Thyroid gland (tissue), 4 donors: ENCODE data around the gene CSF3R. TPM values are rescaled to one million over a fixed set of nuclear protein-coding genes. Genes with fewer than 3 reads are reported as not detected.

Source experiments
- DNase-seq, 2 donors: peaks; one replicate each; pipeline ENCODE4 v3.0.0-alpha.2; 2019
- H3K27ac ChIP-seq, 3 donors: fragments of 200-600 bp; sonication (generic); 1 replicate in 2 of 3; 2 replicates in 1 of 3; pipeline ENCODE4 v1.5.1; 2016 to 2019; ENCODE audit warnings: mild to moderate bottlenecking in 1 of 3, moderate library complexity in 1 of 3
- H3K27me3 ChIP-seq: fragments of 200-600 bp; sonication (generic); one replicate; pipeline ENCODE4 v1.5.1; 2019
- H3K36me3 ChIP-seq, 2 donors: fragments of 200-600 bp; sonication (generic); one replicate each; pipeline ENCODE4 v1.5.1; 2016 to 2019
- H3K4me1 ChIP-seq, 2 donors: fragments of 200-600 bp; sonication (generic); one replicate each; pipeline ENCODE4 v1.5.1; 2017 to 2019
- H3K4me3 ChIP-seq, 3 donors: fragments of 200-600 bp; sonication (generic); replicated peaks in 1 of 3; 1 replicate in 2 of 3; 2 replicates in 1 of 3; pipeline ENCODE4 v1.5.1; 2016; ENCODE audit warnings: mild to moderate bottlenecking in 1 of 3
- H3K9me3 ChIP-seq: fragments of 200-600 bp; sonication (generic); one replicate; pipeline ENCODE4 v1.5.1; 2017
- POLR2A ChIP-seq, 2 donors: fragments of 450-650 bp; IDR thresholded peaks; one replicate each; pipeline ENCODE4 v1.6.1; 2017; ENCODE audit warnings: antibody characterized with exemption in 2 of 2, mild to moderate bottlenecking in 2 of 2, moderate library complexity in 1 of 2
- WGBS, 2 donors: methylation state at CpG; one replicate each; pipeline ENCODE4 v1.1.5; 2017; 5-methylcytosine and 5-hydroxymethylcytosine counted together
- intact Hi-C: fragments of 100-400 bp; cut with DNase I; formaldehyde crosslinking; loops from one replicate; pipeline ENCODE4 v1.15.1; 2023
- total RNA-seq, 4 donors: library from RNA; depleted of rRNA; stranded (reverse); fragments of >200 nt; gene quantifications; one replicate each; pipeline ENCODE4 v1.2.3, GENCODE V29; 2016
- TF ChIP-seq, protein P1 (sequence below), 6 experiments: fragments of 200-600 bp in 3 of 6; fragments of 450-650 bp in 3 of 6; sonication (generic) in 3 of 6; IDR thresholded peaks; one replicate each; pipeline ENCODE4 v1.5.1; 2016 to 2019; ENCODE audit warnings: antibody characterized with exemption in 6 of 6, mild to moderate bottlenecking in 2 of 6, inconsistent platforms in 1 of 6, moderate library complexity in 1 of 6

CSF3R gene
- total RNA-seq, 4 donors from 2014 or later: 3.5 to 7.9 (median 7.1) TPM

- H3K4me3 ChIP-seq: no peak overlapping the region
- H3K9me3 ChIP-seq: no peaks in the 10 kb centered on the region
- WGBS, 2 donors: 75 to 81% methylated on average over 4 of the region's 4 CpGs
- H3K4me1 ChIP-seq: no peaks in the 10 kb centered on the region
- no peaks in the 10 kb centered on the region for H3K27me3 ChIP-seq
- H3K36me3 ChIP-seq: peaks cover 17 to 19% of the 10 kb centered on the region in 2 donors
- H3K27ac ChIP-seq: no peak overlapping the region
- TF ChIP-seq POLR2A (IDR thresholded peaks at IDR 0.05): no peak
- TF ChIP-seq, protein P1, sequence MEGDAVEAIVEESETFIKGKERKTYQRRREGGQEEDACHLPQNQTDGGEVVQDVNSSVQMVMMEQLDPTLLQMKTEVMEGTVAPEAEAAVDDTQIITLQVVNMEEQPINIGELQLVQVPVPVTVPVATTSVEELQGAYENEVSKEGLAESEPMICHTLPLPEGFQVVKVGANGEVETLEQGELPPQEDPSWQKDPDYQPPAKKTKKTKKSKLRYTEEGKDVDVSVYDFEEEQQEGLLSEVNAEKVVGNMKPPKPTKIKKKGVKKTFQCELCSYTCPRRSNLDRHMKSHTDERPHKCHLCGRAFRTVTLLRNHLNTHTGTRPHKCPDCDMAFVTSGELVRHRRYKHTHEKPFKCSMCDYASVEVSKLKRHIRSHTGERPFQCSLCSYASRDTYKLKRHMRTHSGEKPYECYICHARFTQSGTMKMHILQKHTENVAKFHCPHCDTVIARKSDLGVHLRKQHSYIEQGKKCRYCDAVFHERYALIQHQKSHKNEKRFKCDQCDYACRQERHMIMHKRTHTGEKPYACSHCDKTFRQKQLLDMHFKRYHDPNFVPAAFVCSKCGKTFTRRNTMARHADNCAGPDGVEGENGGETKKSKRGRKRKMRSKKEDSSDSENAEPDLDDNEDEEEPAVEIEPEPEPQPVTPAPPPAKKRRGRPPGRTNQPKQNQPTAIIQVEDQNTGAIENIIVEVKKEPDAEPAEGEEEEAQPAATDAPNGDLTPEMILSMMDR (IDR thresholded peaks at IDR 0.05): no peak
- intact Hi-C loops: loop anchor here (10.0 kb wide), 1 partner anchor 331 kb away; no protein-coding TSS in a partner anchor
- DNase-seq: no peak
Observed at GRCh38 chr1:36425791-36426190, 56.9 kb downstream of the CSF3R start.

- DNase-seq: no peak
- no peaks in the 10 kb centered on the region for H3K27me3 ChIP-seq
- intact Hi-C loops: loop anchor here (2.0 to 10.0 kb wide), 2 partner anchors 79 to 327 kb away; no protein-coding TSS in a partner anchor
- H3K4me3 ChIP-seq: no peak overlapping the region
- H3K9me3 ChIP-seq: no peaks in the 10 kb centered on the region
- H3K4me1 ChIP-seq: peaks cover 0 to 4% of the 10 kb centered on the region in 2 donors
- TF ChIP-seq, protein P1 (IDR thresholded peaks at IDR 0.05): no peak
- no peak for TF ChIP-seq POLR2A (IDR thresholded peaks at IDR 0.05)
- 88 to 91% methylated on average over 7 of the region's 7 CpGs for WGBS, 2 donors
- peaks cover 16 to 25% of the 10 kb centered on the region in 2 donors for H3K36me3 ChIP-seq
- no peak overlapping the region for H3K27ac ChIP-seq
Observed at GRCh38 chr1:36421649-36422048, 61.1 kb downstream of the CSF3R start.

DNA sequence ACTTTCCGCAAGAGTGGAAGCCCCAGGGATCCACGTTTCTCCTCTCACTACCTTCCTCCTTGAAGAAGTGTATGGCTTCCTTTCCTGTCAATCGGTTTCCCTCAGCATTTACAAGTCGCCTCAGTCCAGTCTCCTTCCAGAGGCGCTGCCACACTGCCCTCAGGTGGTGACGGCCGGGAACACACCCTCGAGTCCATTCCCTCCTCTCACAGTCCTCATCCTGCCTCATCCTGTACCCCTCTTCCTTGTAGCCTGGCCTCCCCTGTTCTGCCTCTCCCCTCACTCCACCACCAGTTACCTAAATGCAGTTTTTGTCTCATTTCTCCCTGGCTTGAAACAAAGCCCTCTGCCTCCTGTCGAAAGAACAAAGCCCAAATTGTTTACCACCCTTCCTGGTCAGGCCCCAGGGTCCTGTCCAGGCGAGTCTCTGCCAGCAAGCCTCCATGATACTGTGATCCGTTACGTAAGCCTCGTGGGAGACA is 61.8 kb downstream of the CSF3R start:
- Histone ChIP-seq H3K27me3 (no peaks in the 10 kb centered on the region), H3K4me1 (peaks cover 0 to 4% of the 10 kb centered on the region in 2 donors), H3K9me3 (no peaks in the 10 kb centered on the region), H3K27ac (no peak overlapping the region), H3K36me3 (peaks cover 16 to 25% of the 10 kb centered on the region in 2 donors), H3K4me3 (no peak overlapping the region)
- DNase-seq: peak; percentile 83 to 90
- TF ChIP-seq, protein P1 (IDR thresholded peaks at IDR 0.05): peak; percentile 68 to 96 (median 90)
- no peak for TF ChIP-seq POLR2A (IDR thresholded peaks at IDR 0.05)
- intact Hi-C loops: loop anchor here (2.0 to 10.0 kb wide), 2 partner anchors 78 to 326 kb away; no protein-coding TSS in a partner anchor
- 16 to 20% methylated on average over 13 of the region's 13 CpGs for WGBS, 2 donors

GRCh38 chr1:36420409-36420808 is 62.3 kb downstream of the CSF3R start:
- TF ChIP-seq, protein P1 (IDR thresholded peaks at IDR 0.05): no peak
- TF ChIP-seq POLR2A (IDR thresholded peaks at IDR 0.05): no peak
- 59 to 62% methylated on average over 5 of the region's 5 CpGs for WGBS, 2 donors
- H3K4me3 ChIP-seq: no peak overlapping the region
- peaks cover 16 to 25% of the 10 kb centered on the region in 2 donors for H3K36me3 ChIP-seq
- no peak for DNase-seq
- no peaks in the 10 kb centered on the region for H3K9me3 ChIP-seq
- intact Hi-C loops: loop anchor here (2.0 to 10.0 kb wide), 2 partner anchors 78 to 326 kb away; no protein-coding TSS in a partner anchor
- no peak overlapping the region for H3K27ac ChIP-seq
- H3K4me1 ChIP-seq: peaks cover 0 to 4% of the 10 kb centered on the region in 2 donors
- H3K27me3 ChIP-seq: no peaks in the 10 kb centered on the region

GRCh38 chr1:36419569-36419968 is 63.1 kb downstream of the CSF3R start:
- H3K4me1 ChIP-seq: peaks cover 0 to 4% of the 10 kb centered on the region in 2 donors
- TF ChIP-seq, protein P1 (IDR thresholded peaks at IDR 0.05): no peak
- no peak for TF ChIP-seq POLR2A (IDR thresholded peaks at IDR 0.05)
- no peak overlapping the region for H3K27ac ChIP-seq
- 86% methylated on average over 4 of the region's 4 CpGs for WGBS, 2 donors
- H3K9me3 ChIP-seq: no peaks in the 10 kb centered on the region
- DNase-seq: no peak
- no peaks in the 10 kb centered on the region for H3K27me3 ChIP-seq
- peaks cover 16 to 25% of the 10 kb centered on the region in 2 donors for H3K36me3 ChIP-seq
- H3K4me3 ChIP-seq: no peak overlapping the region
- intact Hi-C loops: no loop called here
